NCI-H2227 (cell line): ENCODE results near the gene ANKMY1.
"Not testable (repeated sequence)": the region's sequence is repeated elsewhere in the genome, so short reads cannot be mapped to it uniquely, and the experiment has no call there.

ENCODE experiments used
- DNase-seq: peaks from one replicate; lab custom pipeline; 2025; ENCODE audit not compliant: unreplicated experiment; lab: John Stamatoyannopoulos, UW

ANKMY1 gene

DNA sequence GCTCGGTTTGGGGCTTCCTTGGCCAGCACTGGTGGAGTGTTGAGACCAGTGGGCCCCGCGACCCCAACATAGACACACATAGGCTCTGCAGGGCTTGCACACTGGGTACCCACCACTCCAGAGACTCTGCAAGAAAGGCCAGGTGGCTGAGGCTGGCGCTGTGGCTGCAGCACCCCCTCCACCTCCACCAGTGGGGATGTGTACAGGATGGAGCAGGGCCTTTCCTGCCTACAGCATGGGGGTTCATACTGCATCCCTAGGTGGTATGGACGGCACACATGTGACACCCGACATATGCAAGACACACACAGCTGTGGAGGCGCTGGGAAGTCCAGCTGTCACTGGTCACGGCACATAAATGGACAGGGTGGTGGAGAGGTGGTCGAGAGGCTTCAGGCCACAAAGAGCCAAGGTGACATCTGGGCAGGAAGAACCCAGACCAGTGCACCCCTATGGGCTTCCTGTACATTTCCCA lies 11.8 kb upstream of the ANKMY1 start:
- DNase-seq, result no peak

DNA sequence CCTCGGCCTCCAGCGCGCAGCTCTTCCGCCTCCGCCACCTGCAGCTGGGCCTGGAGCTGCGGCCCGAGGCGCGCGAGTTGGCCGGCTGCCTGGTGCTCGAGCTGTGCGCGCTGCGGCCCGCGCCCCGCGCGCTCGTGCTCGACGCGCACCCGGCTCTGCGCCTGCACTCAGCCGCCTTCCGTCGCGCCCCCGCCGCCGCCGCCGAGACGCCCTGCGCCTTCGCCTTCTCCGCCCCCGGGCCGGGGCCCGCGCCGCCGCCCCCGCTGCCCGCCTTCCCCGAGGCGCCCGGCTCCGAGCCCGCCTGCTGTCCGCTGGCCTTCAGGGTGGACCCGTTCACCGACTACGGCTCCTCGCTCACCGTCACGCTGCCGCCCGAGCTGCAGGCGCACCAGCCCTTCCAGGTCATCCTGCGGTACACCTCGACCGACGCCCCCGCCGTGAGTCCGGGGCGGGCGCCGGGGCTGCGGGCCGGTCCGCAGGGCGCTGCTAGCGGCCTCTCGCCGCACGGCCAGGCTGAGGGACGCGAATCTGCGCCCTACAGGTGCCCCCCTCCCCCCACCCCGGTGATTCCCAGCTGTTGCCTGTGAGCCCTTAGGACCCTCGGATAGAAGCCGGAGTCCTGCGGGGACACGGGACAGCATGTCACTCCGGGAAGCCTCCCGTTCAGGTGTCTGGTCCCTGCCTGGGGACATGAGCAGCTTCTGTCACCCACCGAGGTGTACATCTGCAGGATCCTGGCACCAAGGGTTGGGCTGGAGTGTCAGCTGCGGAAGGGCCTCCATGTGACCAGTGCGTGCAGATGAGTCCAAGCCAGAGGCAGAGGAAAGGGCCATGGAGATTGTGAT lies 11.1 kb upstream of the ANKMY1 start:
- peak; percentile 70 for DNase-seq

DNA sequence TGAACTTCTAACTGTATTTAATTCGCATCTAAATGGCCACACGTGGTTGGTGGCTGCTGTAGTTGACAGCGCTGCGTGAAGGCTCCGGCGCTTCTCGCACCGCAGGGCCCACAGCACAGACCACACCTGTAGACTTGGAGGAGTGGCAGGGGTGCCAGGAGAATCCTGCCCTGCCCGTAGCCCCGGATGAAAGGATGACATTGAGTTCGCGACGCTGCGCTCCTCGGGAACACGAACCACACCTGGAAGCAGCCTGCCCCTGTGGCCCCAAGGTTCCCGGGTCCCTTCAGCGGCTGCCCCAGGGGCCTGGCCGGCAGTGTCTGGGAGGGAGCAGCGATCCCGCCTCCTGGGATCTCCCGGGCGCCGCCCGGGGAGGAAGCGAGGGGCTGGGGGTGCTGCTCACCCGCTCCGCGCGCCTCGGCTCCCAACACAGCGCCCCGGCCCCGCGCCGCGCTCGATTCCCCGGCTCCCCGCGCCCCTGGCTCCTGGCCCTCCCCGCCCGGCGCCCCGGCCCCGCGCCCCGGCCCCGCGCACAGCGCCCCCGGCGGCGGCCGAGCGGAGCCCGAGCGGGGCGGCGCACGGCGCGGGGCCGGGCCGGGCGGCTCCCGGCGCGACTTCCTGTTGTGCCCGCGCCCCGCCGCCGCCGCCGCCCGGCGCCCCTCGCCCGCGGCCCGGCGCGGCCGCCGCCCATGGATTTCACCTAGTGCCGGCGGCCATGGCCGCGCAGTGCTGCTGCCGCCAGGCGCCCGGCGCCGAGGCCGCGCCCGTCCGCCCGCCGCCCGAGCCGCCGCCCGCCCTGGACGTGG lies 10.3 kb upstream of the ANKMY1 start, which contains the start of gene RNPEPL1:
Gene RNPEPL1 (plus strand): TSS at position 613 of the 806 bp plus-strand sequence. CDS start 103 bp downstream, at position 716.
- DNase-seq, result peak; percentile 68

DNA sequence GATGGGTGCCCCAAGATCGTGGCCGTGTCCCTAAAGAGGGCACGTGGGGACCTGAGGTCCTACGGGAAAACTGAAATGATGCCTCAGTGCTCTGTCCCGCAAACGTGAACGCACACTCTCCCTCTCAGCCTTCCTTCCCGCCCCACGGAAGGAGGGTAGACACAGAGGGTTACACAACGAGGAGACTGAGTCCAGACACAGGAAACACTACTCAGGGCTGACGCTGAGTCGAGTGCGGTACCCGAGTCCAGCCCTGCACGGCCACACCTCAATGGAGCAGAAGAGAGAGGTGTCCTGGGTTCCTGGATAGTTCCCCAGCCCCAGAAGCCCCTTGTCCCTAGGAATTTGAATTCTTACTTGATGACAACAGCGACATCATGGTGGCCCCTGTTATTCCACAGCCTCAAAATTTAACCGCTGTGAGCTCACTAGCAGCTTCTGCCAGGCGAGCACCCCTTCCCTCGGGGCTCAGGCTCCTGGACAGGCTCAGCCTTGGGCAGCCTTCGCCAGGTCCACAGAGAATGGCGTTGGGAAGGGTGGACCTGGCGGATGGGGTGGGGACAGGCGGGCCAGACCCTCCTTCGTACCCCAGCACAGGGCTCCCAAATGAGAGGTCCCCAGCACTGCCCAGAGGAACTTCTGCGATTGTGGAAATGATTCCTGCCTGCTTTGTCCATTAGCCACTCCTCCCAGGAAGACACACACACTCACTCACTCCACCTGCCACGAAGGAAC lies 9.5 kb upstream of the ANKMY1 start:
- DNase-seq, result no peak

DNA sequence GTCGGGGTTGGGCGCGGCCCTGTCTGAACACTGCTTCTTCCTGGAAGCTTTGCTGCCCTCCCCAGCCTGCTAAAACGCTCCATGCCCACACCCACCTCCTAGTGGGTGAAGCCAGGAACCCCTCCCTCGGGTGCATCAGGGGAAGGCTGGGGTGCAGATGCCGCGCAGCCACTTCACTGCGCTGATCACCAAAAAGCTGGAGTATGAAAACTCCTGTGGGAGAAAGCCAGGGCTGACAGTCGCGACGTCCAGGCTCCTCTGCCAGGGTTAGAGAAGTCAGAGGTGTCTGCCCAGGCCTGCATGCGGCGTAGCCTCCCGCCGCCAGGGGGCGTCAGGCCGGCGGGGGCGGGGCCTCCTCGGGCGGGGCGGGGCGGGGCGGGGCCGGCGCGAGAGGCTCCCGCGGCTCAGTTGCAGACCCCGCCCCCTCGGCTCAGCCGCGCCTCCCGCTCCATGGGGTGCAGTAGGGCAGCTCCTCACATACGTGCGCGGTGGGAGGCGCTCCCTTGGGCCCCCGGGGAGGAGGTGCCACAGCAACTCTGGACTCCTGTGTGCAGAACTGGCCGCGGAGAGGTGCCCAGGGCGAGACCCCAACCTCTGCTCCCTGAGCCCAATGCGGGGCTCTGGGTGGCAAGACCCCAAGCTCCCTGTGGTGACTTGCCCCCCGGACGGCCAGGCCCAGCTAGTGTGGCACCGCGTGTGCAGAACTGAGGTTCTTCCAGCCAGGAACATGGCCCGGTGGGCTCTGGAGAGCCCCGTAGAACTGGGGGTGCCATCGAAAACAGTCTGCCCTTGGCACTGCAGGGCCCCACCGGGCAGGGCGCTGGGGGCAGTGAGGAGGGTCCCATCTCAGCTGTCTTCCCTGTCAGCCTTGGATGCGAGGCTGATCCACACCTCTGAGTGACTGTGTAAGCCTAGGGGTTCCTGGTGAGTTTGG lies 8.7 kb upstream of the ANKMY1 start:
- peak; percentile 86 for DNase-seq

DNA sequence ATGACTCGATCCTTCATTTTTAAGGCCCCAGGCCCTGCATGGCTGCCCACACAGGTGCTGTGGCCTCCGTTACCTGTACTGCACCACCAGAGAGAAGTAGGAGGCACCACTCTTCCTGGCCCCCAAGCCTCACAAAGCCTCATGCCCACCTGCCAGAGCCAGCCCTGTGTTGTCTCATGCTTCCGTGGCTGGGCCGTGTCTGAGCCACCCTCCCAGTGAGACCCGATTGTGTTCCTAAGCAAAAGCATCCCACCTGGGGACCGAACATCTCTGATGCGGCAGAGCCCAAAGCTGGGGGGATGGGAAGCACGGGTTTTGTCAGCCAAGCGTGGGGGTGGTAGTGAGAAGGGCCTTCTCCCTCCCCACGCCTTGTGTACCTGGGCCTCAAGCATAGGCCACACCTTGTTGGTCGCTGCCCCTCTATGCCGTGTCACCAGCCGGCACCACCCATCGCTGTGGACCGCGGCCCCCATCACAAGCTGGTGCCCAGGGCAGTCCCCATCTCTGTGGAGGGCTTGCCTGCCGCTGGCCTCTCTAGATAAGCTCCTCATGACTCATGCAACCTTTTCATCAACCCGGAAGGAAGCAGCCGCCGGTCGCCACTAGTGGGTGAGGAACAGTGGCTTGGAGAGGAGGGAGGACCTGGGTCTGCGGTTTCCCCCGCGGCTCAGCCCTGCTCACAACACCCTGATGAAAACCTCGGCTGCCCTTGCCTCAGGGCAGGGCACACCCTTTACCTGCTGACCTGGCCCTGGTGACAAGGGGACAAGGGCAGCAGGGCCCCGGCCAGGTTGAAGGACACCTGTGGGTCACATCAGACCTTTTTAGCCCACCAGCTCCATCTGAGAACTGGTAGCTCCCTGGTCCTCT lies 7.8 kb upstream of the ANKMY1 start:
- peak; percentile 35 for DNase-seq

DNA sequence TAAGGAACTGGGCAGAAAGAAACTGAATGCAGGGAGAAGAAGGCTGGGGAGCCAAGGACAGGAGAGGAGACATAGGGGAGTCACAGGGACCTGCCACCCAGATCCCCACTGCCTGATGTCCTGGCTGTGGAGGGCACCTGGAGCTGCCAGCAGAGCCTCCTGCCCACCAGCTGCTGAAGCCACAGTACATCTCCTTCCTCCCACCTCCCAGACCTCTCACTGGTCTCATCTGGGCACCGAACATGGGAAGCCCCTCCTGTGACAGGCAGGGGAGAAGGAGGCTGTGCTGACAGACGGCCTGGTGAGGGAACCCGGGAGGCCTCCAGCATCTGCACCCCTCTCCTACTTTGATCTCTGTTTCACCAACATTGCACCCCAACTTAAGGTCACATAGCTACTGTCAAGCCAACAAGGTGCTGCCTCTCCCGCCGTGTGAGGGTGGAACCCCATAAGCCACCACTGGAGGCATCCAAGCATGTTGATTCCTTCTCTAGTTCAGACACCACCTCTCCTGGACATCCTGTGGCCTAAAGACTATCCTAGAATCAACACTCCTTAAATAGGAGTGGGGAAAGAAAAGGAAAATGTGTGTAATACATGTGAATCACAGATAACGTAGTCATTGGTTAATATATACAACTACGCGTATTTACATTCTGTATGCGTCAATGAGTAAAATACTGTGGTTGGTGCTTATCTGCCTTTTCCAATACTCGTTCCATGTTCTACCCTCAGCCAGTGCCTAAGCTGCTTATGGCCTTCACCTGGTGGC lies 7.0 kb upstream of the ANKMY1 start:
- no peak for DNase-seq

DNA sequence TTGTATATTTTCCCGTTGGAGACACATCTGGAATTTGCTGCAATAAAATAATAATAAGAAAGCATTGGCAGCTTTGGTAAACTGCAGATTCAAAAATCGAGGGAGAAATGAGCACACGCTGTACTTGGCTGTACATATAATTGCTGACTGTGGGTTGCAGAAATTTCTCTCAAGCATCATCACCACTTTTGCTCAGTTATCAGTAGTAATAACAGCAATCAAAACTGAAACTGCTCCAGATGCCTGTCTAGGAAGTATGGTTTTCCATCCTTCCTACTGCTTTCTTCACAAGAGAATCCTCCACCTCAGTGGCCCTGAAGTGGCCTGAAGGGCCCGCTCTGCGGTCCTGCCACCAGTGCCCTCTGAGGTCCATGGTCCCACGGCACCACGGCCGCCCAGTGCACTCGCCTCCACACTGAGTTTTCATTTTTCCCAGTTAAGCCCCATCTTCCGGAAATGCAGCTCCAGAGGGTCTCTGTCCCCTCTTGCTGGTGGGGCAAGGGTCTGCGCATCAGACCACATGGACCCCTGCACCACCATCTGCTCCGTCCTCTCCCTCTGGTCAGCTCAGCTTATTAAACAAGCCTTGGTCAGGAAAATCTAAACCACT lies 6.3 kb upstream of the ANKMY1 start:
- DNase-seq, result no peak

DNA sequence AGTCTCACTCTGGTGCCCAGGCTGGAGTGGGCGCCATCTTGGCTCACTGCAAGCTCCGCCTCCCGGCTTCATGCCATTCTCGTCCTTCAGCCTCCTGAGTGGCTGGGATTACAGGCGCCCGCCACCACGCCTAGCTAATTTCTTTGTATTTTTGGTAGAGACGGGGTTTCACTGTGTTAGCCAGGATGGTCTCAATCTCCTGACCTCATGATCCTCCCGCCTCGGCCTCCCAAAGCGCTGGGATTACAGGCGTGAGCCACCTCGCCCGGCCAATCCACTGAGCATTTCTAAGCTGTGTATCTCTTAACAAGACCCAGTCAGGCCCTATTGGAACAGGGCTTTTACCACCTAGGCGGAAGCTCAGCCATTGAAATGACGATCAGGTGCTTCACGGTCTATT lies 5.4 kb upstream of the ANKMY1 start:
- DNase-seq, result not testable (repeated sequence)

DNA sequence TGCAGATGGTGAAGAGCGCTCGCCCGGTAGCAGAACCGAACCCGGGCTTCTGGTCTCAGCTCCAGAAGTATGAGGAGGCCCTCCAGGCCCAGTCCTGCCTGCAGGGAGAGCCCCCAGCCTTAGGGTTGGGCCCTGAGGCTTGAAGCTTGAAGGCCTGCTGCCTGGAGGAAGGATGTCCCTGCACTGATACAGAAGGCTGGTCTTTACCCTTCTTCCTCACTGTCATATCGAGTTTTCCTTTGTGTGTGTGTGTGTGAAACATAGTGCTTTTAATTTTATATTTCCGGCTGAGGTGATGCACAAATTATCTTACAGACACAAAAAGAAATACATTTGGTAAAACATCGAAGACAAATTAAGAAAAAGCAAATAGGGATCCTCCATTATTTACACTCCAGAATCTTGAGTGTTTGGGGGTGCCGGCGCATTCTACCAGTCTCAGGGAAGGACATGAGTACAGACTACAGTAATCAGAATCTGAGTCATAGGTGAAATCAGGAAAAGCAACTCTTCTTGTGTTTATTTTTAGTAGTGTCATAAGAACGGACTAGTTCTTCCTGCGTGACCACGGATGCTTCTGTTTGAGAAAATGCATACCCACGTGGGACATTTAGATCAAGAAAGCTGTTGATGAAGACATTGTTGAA lies 3.7 kb upstream of the ANKMY1 start:
- no peak for DNase-seq

DNA sequence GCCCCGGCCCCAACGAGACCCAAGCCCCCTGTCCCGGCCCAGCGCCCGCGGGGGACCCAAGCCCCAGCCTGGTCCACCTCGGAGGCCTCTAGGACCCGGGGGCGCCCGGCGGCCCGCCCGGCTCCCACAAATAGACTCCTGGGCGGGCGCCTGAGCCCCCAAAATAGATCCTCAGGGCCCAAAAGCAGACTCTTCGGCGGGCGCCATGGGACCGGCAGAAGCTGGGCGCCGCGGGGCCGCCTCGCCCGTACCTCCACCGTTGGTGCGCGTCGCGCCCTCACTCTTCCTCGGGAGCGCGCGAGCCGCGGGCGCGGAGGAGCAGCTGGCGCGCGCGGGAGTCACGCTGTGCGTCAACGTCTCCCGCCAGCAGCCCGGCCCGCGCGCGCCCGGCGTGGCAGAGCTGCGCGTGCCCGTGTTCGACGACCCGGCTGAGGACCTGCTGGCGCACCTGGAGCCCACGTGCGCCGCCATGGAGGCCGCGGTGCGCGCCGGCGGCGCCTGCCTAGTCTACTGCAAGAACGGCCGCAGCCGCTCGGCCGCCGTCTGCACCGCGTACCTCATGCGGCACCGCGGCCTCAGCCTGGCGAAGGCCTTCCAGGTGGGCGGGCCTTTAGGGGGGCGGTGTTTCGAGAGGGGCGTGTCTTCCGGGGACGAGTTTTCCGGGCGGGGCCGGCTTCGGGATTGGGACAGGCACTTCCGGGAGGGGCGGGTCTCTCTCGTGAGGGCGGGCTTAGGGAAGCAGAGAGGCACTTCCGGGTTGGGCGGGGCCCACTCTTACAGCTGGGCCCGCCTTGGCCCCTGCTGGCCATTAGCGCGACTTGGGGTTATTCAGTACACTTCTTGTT lies 2.9 kb upstream of the ANKMY1 start:
- peak; percentile 99 for DNase-seq

DNA sequence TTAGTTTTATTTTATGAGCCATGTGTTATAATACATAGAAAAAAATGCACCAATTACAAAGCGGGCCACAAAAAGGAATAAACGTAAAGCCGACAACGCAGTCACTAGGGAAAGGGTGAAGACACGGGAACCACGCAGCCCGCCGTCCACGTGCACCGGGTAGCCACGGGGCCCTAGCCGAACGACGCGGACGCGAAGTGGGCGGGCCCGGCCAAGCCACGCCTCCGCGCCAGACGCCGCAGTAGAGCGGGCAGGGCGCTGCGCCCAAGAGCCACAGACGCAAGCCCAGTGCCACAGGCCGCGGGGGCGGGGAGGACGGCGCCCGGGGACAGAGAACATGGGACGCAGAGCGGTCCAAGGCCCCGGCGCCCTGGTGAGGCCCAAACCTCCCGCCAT lies 2.3 kb upstream of the ANKMY1 start, which contains the start of gene DUSP28:
Gene DUSP28 (plus strand): TSS at position 274 of the 396 bp plus-strand sequence. CDS start 328 bp downstream, outside the sequence.
- peak; percentile 93 for DNase-seq

DNA sequence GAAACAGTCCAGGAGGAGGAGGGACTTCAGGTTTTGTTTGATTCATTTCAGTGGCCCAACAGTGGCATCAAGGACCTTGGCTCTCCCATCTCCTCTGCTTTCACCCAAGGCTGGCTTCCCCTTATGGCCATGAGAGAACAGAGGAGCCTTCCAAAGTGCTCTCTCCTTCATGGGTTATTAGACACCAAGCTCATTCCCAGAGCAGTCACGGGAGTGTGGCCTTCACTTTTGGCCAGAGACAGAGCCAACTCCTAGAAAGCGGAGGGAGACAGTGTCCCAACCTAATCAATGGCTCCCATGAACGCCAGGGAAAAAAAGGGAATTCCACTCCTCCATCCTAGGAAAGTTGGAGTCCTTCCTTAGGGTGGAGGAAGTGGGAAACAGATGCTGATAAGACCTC lies 1.5 kb upstream of the ANKMY1 start:
- no peak for DNase-seq

DNA sequence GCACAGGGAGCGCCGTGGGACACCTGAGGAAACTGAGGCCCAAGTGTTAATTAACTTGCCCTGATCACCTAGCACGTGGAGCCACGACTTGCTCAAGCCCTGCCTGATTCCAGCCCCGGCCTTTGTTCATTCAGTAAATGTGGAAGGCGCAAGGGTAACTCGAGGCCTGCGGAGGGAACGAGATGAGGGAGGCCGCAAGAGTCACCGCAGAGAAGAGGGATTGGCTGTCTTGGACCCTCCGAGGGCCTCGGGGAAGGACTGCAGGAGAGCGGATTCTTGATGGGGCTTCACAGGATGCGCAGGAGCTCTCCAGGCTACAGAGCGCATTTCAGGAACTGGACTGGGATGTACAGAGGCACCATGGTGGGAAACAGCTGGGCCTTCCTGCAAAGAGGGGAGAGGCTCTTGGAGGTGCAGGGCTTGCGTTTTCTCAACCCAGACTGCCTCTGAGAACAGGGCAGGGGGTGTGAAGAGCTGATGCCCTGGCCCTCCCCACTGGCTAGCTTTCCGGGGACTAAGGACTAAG lies 511 bp upstream of the ANKMY1 start:
- DNase-seq, result no peak

DNA sequence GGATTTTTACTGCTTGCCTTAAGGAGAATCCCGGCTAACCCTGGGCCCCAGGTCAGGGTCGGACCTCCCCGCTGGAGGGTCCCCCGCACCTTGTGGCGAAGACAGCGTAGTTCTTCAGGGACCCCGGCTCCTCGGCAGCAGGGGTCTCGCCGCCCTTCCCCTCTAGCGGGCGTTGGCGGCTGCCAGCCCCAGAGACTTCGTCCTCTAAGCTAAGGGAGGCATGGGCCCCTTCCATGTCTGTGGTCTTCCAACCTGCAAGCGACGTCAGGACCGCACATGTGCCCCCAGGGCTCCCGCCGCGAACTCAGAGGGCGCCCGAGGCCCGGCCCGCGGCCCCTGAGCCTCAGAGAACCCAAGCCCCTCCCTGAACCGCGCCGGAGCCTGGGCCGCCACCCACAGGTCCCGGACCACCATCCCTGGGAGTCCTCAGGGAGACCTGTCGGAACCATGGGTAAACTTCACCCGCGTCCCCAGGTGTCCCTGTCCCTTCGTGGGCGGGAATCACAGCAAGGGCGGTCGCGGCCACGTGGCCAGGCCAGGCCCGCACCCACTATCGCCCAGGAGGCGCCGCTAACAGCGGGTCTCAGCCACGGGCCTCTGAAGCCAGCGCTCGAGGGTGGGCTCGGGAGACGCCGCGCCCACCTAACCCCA lies 562 bp downstream of the ANKMY1 start:
- no peak for DNase-seq
